GM23338 (cell line): ENCODE results near the gene CDK5. TPM values are rescaled to one million over a fixed set of nuclear protein-coding genes. Genes with fewer than 3 reads are reported as not detected.

Experiments used
- ATAC-seq: fragments of 200-7000 bp; cut with Tn5 transposase; 3 replicates; pipeline ENCODE4 v1.9.1; 2020
- DNase-seq: peaks from one replicate; pipeline ENCODE4 v3.0.0-alpha.2; 2015; ENCODE audit warnings: low spot score
- H2AFZ ChIP-seq: fragments of 200-600 bp; sonication (generic); 2 replicates; pipeline ENCODE4 v1.8.0; 2016; ENCODE audit warnings: antibody characterized with exemption, mild to moderate bottlenecking, moderate library complexity
- H3F3A ChIP-seq: fragments of 200-600 bp; sonication (generic); replicated peaks from 2 replicates; pipeline ENCODE4 v1.8.0; 2017; ENCODE audit warnings: antibody characterized with exemption, mixed run types, low read depth
- H3K27ac ChIP-seq: fragments of 200-600 bp; sonication (generic); 2 replicates; pipeline ENCODE4 v1.6.1; 2016; ENCODE audit warnings: low read depth
- H3K27me3 ChIP-seq: fragments of 200-600 bp; sonication (generic); 2 replicates; pipeline ENCODE4 v1.8.0; 2016; ENCODE audit warnings: mild to moderate bottlenecking, mixed run types, moderate library complexity; ENCODE audit not compliant: insufficient read depth
- H3K36me3 ChIP-seq: fragments of 200-600 bp; sonication (generic); 2 replicates; pipeline ENCODE4 v1.8.0; 2016; ENCODE audit warnings: mild to moderate bottlenecking; ENCODE audit not compliant: insufficient read depth
- H3K4me1 ChIP-seq: fragments of 200-600 bp; sonication (generic); 2 replicates; pipeline ENCODE4 v1.8.0; 2016; ENCODE audit warnings: mild to moderate bottlenecking, moderate library complexity; ENCODE audit not compliant: insufficient read depth
- H3K4me2 ChIP-seq: fragments of 200-600 bp; sonication (generic); 2 replicates; pipeline ENCODE4 v1.7.1; 2017; ENCODE audit warnings: mixed run types
- H3K4me3 ChIP-seq: fragments of 200-600 bp; sonication (generic); 2 replicates; pipeline ENCODE4 v1.6.1; 2016; ENCODE audit warnings: mixed run types
- H3K79me2 ChIP-seq: fragments of 200-600 bp; sonication (generic); replicated peaks from 2 replicates; pipeline ENCODE4 v1.8.0; 2017; ENCODE audit warnings: mild to moderate bottlenecking; ENCODE audit not compliant: insufficient read depth
- H3K9me2 ChIP-seq: fragments of 200-600 bp; sonication (generic); 2 replicates; pipeline ENCODE4 v1.8.0; 2017; ENCODE audit not compliant: insufficient read depth
- H4K20me1 ChIP-seq: fragments of 200-600 bp; sonication (generic); replicated peaks from 2 replicates; pipeline ENCODE4 v1.8.0; 2017; ENCODE audit warnings: mild to moderate bottlenecking; ENCODE audit not compliant: insufficient read depth
- H3K27ac Mint-ChIP-seq: 2 replicates; pipeline ENCODE4 v1.8.0; 2020; ENCODE audit warnings: inconsistent platforms, mild to moderate bottlenecking, moderate library complexity, mixed read lengths
- H3K27me3 Mint-ChIP-seq: 3 replicates; pipeline ENCODE4 v1.8.0; 2022; ENCODE audit warnings: low read depth, mild to moderate bottlenecking, moderate library complexity, mixed read lengths, inconsistent platforms; ENCODE audit not compliant: insufficient read depth, poor library complexity
- H3K36me3 Mint-ChIP-seq: 3 replicates; pipeline ENCODE4 v1.8.0; 2021; ENCODE audit warnings: low read depth, mild to moderate bottlenecking, inconsistent platforms, moderate library complexity, mixed read lengths
- H3K4me1 Mint-ChIP-seq: 3 replicates; pipeline ENCODE4 v1.8.0; 2020; ENCODE audit warnings: mild to moderate bottlenecking, inconsistent platforms, mixed read lengths
- H3K4me3 Mint-ChIP-seq: 3 replicates; pipeline ENCODE4 v1.8.0; 2021; ENCODE audit warnings: moderate library complexity, mild to moderate bottlenecking, inconsistent platforms, mixed read lengths
- H3K9me3 Mint-ChIP-seq: 3 replicates; pipeline ENCODE4 v1.8.0; 2020; ENCODE audit warnings: moderate library complexity, mild to moderate bottlenecking, inconsistent platforms, mixed read lengths
- CREB1 ChIP-seq: fragments of 250-450 bp; sonication (Bioruptor Pico); IDR thresholded peaks from 2 replicates; pipeline ENCODE4 v1.5.0; 2020; ENCODE audit warnings: low read depth, mild to moderate bottlenecking, moderate library complexity
- EZH2 ChIP-seq: fragments of 200-600 bp; sonication (generic); IDR thresholded peaks from one replicate; pipeline ENCODE4 v1.8.0; 2017; ENCODE audit warnings: antibody characterized with exemption, mild to moderate bottlenecking, low read depth; ENCODE audit not compliant: unreplicated experiment
- EZH2phosphoT487 ChIP-seq: fragments of 200-600 bp; sonication (generic); IDR thresholded peaks from one replicate; pipeline ENCODE4 v1.8.1; 2018; ENCODE audit warnings: antibody characterized with exemption; ENCODE audit not compliant: unreplicated experiment
- JUNB ChIP-seq: IDR thresholded peaks from one replicate; pipeline ENCODE4 v1.6.1; 2016; ENCODE audit warnings: antibody characterized with exemption; ENCODE audit not compliant: unreplicated experiment
- NANOG ChIP-seq: IDR thresholded peaks from 2 replicates; pipeline ENCODE4 v1.6.1; 2016; ENCODE audit warnings: antibody characterized with exemption, borderline replicate concordance
- POLR2AphosphoS5 ChIP-seq: IDR thresholded peaks from 2 replicates; pipeline ENCODE4 v1.6.1; 2016; ENCODE audit warnings: antibody characterized with exemption, low read depth
- STAT1 ChIP-seq: IDR thresholded peaks from one replicate; pipeline ENCODE4 v1.6.1; 2016; ENCODE audit warnings: antibody characterized with exemption; ENCODE audit not compliant: unreplicated experiment
- ZNF114 ChIP-seq: fragments of 250-450 bp; sonication (Bioruptor Pico); IDR thresholded peaks from 2 replicates; pipeline ENCODE4 v1.5.0; 2020; ENCODE audit warnings: mild to moderate bottlenecking, moderate library complexity
- polyA plus RNA-seq: library from polyadenylated mRNA; unstranded; fragments of >200 nt; fragmentation: Nextera tagmentation; extraction: Ambion mirVana; gene quantifications from 2 replicates; pipeline ENCODE4 v1.2.1, GENCODE V29; 2016
- total RNA-seq: library from RNA; depleted of rRNA; stranded (reverse); fragments of >200 nt; shearing (Covaris generic); gene quantifications from 2 replicates; pipeline ENCODE4 v1.2.3, GENCODE V29; 2014
- TF ChIP-seq, protein P1 (sequence below): fragments of 250-450 bp; sonication (Bioruptor Pico); IDR thresholded peaks from 2 replicates; pipeline ENCODE4 v1.5.0; 2020; ENCODE audit warnings: mild to moderate bottlenecking, moderate library complexity
- TF ChIP-seq, protein P2 (sequence below): IDR thresholded peaks from 2 replicates; pipeline ENCODE4 v1.6.1; 2016; ENCODE audit warnings: antibody characterized with exemption
- TF ChIP-seq, protein P3 (sequence below), 2 experiments: fragments of 200-600 bp in 1 of 2; sonication (generic) in 1 of 2; conservative IDR thresholded peaks; 2 replicates each; pipeline versions ENCODE4 v1.5.1 to v1.6.1; 2016 to 2017; ENCODE audit warnings: antibody characterized with exemption in 2 of 2, low read depth in 2 of 2, mild to moderate bottlenecking in 2 of 2, moderate library complexity in 1 of 2

Gene CDK5
- total and polyA plus RNA-seq, 2 experiments from 2014 or later, result 19.8 to 27.1 TPM

- TF ChIP-seq, protein P1, sequence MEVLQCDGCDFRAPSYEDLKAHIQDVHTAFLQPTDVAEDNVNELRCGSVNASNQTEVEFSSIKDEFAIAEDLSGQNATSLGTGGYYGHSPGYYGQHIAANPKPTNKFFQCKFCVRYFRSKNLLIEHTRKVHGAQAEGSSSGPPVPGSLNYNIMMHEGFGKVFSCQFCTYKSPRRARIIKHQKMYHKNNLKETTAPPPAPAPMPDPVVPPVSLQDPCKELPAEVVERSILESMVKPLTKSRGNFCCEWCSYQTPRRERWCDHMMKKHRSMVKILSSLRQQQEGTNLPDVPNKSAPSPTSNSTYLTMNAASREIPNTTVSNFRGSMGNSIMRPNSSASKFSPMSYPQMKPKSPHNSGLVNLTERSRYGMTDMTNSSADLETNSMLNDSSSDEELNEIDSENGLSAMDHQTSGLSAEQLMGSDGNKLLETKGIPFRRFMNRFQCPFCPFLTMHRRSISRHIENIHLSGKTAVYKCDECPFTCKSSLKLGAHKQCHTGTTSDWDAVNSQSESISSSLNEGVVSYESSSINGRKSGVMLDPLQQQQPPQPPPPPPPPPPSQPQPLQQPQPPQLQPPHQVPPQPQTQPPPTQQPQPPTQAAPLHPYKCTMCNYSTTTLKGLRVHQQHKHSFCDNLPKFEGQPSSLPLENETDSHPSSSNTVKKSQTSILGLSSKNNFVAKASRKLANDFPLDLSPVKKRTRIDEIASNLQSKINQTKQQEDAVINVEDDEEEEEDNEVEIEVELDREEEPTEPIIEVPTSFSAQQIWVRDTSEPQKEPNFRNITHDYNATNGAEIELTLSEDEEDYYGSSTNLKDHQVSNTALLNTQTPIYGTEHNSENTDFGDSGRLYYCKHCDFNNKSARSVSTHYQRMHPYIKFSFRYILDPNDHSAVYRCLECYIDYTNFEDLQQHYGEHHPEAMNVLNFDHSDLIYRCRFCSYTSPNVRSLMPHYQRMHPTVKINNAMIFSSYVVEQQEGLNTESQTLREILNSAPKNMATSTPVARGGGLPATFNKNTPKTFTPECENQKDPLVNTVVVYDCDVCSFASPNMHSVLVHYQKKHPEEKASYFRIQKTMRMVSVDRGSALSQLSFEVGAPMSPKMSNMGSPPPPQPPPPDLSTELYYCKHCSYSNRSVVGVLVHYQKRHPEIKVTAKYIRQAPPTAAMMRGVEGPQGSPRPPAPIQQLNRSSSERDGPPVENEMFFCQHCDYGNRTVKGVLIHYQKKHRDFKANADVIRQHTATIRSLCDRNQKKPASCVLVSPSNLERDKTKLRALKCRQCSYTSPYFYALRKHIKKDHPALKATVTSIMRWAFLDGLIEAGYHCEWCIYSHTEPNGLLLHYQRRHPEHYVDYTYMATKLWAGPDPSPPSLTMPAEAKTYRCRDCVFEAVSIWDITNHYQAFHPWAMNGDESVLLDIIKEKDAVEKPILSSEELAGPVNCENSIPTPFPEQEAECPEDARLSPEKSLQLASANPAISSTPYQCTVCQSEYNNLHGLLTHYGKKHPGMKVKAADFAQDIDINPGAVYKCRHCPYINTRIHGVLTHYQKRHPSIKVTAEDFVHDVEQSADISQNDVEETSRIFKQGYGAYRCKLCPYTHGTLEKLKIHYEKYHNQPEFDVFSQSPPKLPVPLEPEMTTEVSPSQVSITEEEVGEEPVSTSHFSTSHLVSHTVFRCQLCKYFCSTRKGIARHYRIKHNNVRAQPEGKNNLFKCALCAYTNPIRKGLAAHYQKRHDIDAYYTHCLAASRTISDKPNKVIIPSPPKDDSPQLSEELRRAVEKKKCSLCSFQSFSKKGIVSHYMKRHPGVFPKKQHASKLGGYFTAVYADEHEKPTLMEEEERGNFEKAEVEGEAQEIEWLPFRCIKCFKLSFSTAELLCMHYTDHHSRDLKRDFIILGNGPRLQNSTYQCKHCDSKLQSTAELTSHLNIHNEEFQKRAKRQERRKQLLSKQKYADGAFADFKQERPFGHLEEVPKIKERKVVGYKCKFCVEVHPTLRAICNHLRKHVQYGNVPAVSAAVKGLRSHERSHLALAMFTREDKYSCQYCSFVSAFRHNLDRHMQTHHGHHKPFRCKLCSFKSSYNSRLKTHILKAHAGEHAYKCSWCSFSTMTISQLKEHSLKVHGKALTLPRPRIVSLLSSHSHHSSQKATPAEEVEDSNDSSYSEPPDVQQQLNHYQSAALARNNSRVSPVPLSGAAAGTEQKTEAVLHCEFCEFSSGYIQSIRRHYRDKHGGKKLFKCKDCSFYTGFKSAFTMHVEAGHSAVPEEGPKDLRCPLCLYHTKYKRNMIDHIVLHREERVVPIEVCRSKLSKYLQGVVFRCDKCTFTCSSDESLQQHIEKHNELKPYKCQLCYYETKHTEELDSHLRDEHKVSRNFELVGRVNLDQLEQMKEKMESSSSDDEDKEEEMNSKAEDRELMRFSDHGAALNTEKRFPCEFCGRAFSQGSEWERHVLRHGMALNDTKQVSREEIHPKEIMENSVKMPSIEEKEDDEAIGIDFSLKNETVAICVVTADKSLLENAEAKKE (CRISPR knock-in tag), result no peak
- peak; percentile 25; the same call in 1 of the 2 replicates for TF ChIP-seq POLR2AphosphoS5
- TF ChIP-seq EZH2, result peak; percentile 6
- TF ChIP-seq EZH2phosphoT487, result no peak
- TF ChIP-seq NANOG, result no peak
- TF ChIP-seq, protein P2, sequence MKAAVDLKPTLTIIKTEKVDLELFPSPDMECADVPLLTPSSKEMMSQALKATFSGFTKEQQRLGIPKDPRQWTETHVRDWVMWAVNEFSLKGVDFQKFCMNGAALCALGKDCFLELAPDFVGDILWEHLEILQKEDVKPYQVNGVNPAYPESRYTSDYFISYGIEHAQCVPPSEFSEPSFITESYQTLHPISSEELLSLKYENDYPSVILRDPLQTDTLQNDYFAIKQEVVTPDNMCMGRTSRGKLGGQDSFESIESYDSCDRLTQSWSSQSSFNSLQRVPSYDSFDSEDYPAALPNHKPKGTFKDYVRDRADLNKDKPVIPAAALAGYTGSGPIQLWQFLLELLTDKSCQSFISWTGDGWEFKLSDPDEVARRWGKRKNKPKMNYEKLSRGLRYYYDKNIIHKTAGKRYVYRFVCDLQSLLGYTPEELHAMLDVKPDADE, result no peak
- TF ChIP-seq, protein P3, sequence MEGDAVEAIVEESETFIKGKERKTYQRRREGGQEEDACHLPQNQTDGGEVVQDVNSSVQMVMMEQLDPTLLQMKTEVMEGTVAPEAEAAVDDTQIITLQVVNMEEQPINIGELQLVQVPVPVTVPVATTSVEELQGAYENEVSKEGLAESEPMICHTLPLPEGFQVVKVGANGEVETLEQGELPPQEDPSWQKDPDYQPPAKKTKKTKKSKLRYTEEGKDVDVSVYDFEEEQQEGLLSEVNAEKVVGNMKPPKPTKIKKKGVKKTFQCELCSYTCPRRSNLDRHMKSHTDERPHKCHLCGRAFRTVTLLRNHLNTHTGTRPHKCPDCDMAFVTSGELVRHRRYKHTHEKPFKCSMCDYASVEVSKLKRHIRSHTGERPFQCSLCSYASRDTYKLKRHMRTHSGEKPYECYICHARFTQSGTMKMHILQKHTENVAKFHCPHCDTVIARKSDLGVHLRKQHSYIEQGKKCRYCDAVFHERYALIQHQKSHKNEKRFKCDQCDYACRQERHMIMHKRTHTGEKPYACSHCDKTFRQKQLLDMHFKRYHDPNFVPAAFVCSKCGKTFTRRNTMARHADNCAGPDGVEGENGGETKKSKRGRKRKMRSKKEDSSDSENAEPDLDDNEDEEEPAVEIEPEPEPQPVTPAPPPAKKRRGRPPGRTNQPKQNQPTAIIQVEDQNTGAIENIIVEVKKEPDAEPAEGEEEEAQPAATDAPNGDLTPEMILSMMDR (conservative IDR thresholded peaks at IDR 0.05; ENCODE audit: low read depth in 2 of 2), result peak; percentile 88 to 98
- no peak for TF ChIP-seq JUNB
- TF ChIP-seq STAT1, result no peak
- TF ChIP-seq ZNF114 (CRISPR knock-in tag), result no peak
- peak; percentile 12; the same call in 1 of the 2 replicates for TF ChIP-seq CREB1 (CRISPR knock-in tag)
- Mint-ChIP-seq H3K36me3 (peaks cover 11% of the 10 kb centered on the region), H3K27ac (no peak overlapping the region; the same call in 1 of the 2 replicates), H3K4me3 (peak overlapping the region; percentile 66), H3K4me1 (peaks cover 30% of the 10 kb centered on the region), H3K27me3 (peaks cover 56% of the 10 kb centered on the region), H3K9me3 (peaks cover 4% of the 10 kb centered on the region; the same call in 2 of the 3 replicates)
- Histone ChIP-seq H3K4me3 (peak overlapping the region; percentile 47), H3K79me2 (no peaks in the 10 kb centered on the region), H3K4me2 (peak overlapping the region; percentile 77), H3K36me3 (no peaks in the 10 kb centered on the region; the same call in 1 of the 2 replicates), H2AFZ (peak overlapping the region; percentile 90), H3K27me3 (peaks cover 52% of the 10 kb centered on the region), H3F3A (peaks cover 9% of the 10 kb centered on the region; the same call in 1 of the 2 replicates), H3K4me1 (peaks cover 14% of the 10 kb centered on the region), H3K9me2 (no peaks in the 10 kb centered on the region), H4K20me1 (no peaks in the 10 kb centered on the region), H3K27ac (no peak overlapping the region)
- DNase-seq (peak; percentile 91), ATAC-seq (peak; percentile 70)
These were observed 39.7 kb downstream of the CDK5 start for GRCh38 chr7:151017953-151018420.
